T-helper 1 cell treated with Interleukin-12 subunit alpha and Interleukin-12 subunit beta and Interleukin-4 antibody, amounts not matched to agents 30 μg/mL and 1 μg/mL, for 36 hours (primary cell): Measurements from ENCODE around the gene SLC34A3.

Experiments
- H3K27ac Mint-ChIP-seq: one replicate; pipeline ENCODE4 v1.8.0; 2021; ENCODE audit warnings: mild to moderate bottlenecking, mixed read lengths
- H3K27me3 Mint-ChIP-seq: one replicate; pipeline ENCODE4 v1.8.0; 2021; ENCODE audit warnings: low read depth, mixed read lengths
- H3K36me3 Mint-ChIP-seq: one replicate; pipeline ENCODE4 v1.8.0; 2021; ENCODE audit warnings: low read depth, mixed read lengths
- H3K4me1 Mint-ChIP-seq: one replicate; pipeline ENCODE4 v1.8.0; 2021; ENCODE audit warnings: low read depth, mixed read lengths
- H3K4me3 Mint-ChIP-seq: one replicate; pipeline ENCODE4 v1.8.0; 2021; ENCODE audit warnings: mild to moderate bottlenecking, moderate library complexity, mixed read lengths
- H3K9me3 Mint-ChIP-seq: one replicate; pipeline ENCODE4 v1.8.0; 2021; ENCODE audit warnings: mixed read lengths

The SLC34A3 gene

GRCh38 chr9:137219757-137220316, 10.9 kb upstream of the SLC34A3 start:
- Mint-ChIP-seq H3K4me1 (no peaks in the 10 kb centered on the region), H3K36me3 (no peaks in the 10 kb centered on the region), H3K27me3 (no peaks in the 10 kb centered on the region), H3K9me3 (no peaks in the 10 kb centered on the region), H3K27ac (no peak overlapping the region), H3K4me3 (no peak overlapping the region)

DNA sequence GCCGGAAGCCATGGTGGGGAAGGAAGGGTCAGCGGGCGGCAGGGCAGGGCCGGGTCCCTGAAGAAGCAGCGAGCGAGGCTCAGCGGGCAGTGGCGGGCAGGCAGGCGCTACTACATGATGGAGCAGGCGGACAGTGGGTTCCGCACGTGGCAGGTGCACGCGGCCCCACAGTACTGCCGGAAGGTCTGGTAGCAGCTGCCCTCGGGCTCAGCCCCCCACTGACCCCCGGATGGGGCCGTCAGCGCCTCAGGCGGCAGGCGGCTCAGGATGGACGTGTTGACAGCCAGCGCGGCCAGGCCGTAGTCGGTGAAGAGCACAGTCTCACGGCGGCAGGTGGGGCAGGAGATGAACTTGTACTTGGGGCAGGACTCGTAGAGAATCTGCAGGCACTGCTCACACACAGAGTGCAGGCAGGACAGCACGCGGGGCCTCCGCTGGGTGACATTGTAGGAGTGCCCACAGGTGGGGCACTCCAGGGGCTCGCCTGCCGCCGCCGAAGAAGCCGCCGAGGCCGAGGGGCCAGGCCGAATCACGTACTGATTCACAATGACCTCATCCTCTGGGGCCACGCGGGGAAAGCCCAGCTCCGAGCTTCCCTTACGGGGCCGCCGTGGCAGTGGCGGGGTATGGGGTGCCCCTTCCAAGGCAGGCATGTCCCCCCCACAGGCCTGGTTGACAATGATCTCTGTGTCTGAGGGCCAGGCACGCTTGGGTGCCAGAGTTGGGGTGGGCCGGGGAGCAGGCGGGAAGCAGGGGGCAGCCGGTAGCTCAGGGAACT, 10.2 kb upstream of the SLC34A3 start:
- no peaks in the 10 kb centered on the region for H3K27me3 Mint-ChIP-seq
- H3K4me3 Mint-ChIP-seq: peak overlapping the region; percentile 53
- no peaks in the 10 kb centered on the region for H3K36me3 Mint-ChIP-seq
- H3K27ac Mint-ChIP-seq: no peak overlapping the region
- no peaks in the 10 kb centered on the region for H3K4me1 Mint-ChIP-seq
- H3K9me3 Mint-ChIP-seq: no peaks in the 10 kb centered on the region

GRCh38 chr9:137221095-137221505, 9.6 kb upstream of the SLC34A3 start:
- peak overlapping the region; percentile 53 for H3K4me3 Mint-ChIP-seq
- H3K27ac Mint-ChIP-seq: no peak overlapping the region

DNA sequence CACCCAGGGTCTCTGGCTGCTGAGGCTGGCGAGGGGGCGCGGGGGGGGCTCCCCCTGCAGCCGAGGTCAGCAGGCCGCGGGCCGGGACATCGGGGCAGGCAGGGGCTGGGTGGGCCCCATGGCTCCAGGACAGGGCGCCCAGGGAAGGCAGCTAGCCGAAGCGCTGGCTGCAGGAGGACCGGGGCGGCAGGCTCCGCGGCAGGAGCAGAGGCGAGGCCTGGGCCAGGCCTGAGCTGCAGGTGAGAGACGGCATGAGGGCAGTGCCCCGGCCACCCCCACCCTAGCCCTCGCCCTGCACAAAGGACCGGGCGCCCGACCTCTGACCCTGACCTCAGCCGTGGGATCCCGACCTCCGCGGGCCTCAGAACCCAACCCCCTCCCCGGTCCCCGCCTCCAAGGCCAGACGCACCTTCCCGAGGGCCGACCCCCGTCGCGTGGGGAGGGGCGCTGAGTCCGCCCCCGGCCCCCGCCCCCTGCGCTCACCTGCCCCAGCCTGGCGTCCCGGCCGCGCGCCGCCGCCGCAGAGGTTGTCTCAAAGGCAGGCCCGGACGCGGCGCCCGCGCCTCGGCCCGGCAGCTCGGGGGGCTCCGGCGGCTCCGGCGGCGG, 9.1 kb upstream of the SLC34A3 start:
- H3K9me3 Mint-ChIP-seq: no peaks in the 10 kb centered on the region
- H3K36me3 Mint-ChIP-seq: no peaks in the 10 kb centered on the region
- no peaks in the 10 kb centered on the region for H3K4me1 Mint-ChIP-seq
- H3K27ac Mint-ChIP-seq: no peak overlapping the region
- no peaks in the 10 kb centered on the region for H3K27me3 Mint-ChIP-seq
- H3K4me3 Mint-ChIP-seq: no peak overlapping the region

More at GRCh38 chr9:137221095-137221505, 9.6 kb upstream of the SLC34A3 start:
- H3K27me3 Mint-ChIP-seq: no peaks in the 10 kb centered on the region
- no peaks in the 10 kb centered on the region for H3K9me3 Mint-ChIP-seq
- H3K4me1 Mint-ChIP-seq: no peaks in the 10 kb centered on the region
- no peaks in the 10 kb centered on the region for H3K36me3 Mint-ChIP-seq

- Mint-ChIP-seq H3K27ac (peak within 1 kb of the TSS; percentile 82), H3K4me1 (peaks cover under 1% of the 10 kb centered on the region), H3K36me3 (no peaks in the 10 kb centered on the region), H3K27me3 (no peaks in the 10 kb centered on the region), H3K9me3 (no peaks in the 10 kb centered on the region), H3K4me3 (peak within 1 kb of the TSS; percentile 80)
Observed at GRCh38 chr9:137222190-137223077, 8.3 kb upstream of the SLC34A3 start, which contains the start of gene RNF208. TSS of gene RNF208 (minus strand) at chr9:137222240. CDS start at chr9:137221212, 1,028 bp downstream.

DNA sequence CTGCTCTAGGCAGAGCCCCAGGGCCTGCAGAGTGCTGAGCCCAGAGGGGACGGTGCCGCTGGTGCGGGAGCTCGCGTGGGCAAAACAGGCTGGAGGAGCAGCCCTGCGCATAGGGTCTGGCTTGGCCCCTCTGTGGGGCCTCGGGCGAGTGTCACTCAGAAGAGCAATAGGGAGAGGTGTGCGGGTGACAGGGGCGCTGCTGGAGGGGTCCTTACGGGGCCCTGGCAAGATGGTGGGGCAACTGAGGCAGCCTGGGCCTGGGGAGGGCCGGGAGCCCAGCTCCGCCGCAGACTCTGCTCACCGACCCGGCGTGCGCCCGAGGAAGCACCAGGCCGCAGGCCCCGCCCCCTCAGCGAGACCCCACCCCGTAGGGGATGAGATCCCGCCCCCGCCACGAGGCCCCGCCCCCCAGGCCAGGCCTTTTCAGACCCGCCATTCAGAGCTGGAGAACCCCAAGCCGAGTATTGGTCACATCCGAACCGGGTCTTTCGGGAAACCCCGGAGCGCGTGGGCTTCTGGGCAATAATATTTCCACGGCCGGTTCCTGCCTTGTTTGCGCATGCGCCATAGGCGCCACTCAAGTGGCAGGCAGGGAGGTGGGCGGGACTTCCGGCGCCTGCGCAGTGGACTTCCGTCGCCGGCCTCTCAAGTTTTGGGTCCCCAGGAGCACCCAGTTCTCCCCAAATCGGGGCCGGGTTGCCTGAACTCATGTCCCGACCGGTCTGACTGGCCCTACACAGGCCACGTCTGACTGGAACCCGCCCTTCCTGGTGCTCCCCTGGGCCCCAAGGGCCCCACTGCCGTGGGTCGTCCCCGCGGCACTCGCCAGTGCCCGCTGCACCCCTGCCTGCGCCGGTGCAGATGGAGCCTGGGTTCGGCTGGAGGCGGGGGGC, 7.4 kb upstream of the SLC34A3 start:
- Mint-ChIP-seq H3K27ac (peak overlapping the region; percentile 82), H3K27me3 (no peaks in the 10 kb centered on the region), H3K4me3 (peak overlapping the region; percentile 80), H3K36me3 (no peaks in the 10 kb centered on the region), H3K9me3 (no peaks in the 10 kb centered on the region), H3K4me1 (peaks cover 3% of the 10 kb centered on the region)

- H3K4me3 Mint-ChIP-seq: peak within 1 kb of the TSS; percentile 80
- no peaks in the 10 kb centered on the region for H3K9me3 Mint-ChIP-seq
Observed at GRCh38 chr9:137224830-137225694, 5.6 kb upstream of the SLC34A3 start, which contains the start of gene CYSRT1. TSS of gene CYSRT1 (plus strand) at chr9:137225174. CDS start at chr9:137225622, 448 bp downstream.

DNA sequence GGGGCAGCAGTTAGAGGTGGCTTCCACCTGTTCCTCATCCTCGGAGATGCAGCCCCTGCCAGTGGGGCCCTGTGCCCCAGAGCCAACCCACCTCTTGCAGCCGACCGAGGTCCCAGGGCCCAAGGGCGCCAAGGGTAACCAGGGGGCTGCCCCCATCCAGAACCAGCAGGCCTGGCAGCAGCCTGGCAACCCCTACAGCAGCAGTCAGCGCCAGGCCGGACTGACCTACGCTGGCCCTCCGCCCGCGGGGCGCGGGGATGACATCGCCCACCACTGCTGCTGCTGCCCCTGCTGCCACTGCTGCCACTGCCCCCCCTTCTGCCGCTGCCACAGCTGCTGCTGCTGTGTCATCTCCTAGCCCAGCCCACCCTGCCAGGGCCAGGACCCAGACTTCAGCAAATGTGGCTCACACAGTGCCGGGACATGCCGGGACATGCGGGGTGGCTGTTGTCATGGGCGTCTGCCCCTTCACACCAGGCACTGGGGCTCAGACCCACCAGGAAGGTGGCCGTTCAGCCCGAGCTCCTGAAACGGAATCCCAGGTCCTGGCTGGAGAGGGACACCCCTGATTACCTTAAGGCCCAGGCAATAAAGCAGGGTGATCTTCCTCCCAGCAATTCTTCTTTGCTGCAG, 4.9 kb upstream of the SLC34A3 start:
- Mint-ChIP-seq H3K4me3 (no peak overlapping the region), H3K4me1 (peaks cover 3% of the 10 kb centered on the region), H3K27ac (no peak overlapping the region), H3K36me3 (no peaks in the 10 kb centered on the region), H3K27me3 (no peaks in the 10 kb centered on the region), H3K9me3 (no peaks in the 10 kb centered on the region)

More at GRCh38 chr9:137224830-137225694, 5.6 kb upstream of the SLC34A3 start, which contains the start of gene CYSRT1:
- H3K4me1 Mint-ChIP-seq: peaks cover 3% of the 10 kb centered on the region
- no peaks in the 10 kb centered on the region for H3K36me3 Mint-ChIP-seq
- H3K27me3 Mint-ChIP-seq: no peaks in the 10 kb centered on the region
- H3K27ac Mint-ChIP-seq: peak within 1 kb of the TSS; percentile 78

GRCh38 chr9:137226338-137227053, 4.2 kb upstream of the SLC34A3 start:
- Mint-ChIP-seq H3K9me3 (no peaks in the 10 kb centered on the region), H3K36me3 (no peaks in the 10 kb centered on the region), H3K4me1 (peaks cover 3% of the 10 kb centered on the region), H3K27me3 (no peaks in the 10 kb centered on the region), H3K4me3 (no peak overlapping the region), H3K27ac (no peak overlapping the region)

DNA sequence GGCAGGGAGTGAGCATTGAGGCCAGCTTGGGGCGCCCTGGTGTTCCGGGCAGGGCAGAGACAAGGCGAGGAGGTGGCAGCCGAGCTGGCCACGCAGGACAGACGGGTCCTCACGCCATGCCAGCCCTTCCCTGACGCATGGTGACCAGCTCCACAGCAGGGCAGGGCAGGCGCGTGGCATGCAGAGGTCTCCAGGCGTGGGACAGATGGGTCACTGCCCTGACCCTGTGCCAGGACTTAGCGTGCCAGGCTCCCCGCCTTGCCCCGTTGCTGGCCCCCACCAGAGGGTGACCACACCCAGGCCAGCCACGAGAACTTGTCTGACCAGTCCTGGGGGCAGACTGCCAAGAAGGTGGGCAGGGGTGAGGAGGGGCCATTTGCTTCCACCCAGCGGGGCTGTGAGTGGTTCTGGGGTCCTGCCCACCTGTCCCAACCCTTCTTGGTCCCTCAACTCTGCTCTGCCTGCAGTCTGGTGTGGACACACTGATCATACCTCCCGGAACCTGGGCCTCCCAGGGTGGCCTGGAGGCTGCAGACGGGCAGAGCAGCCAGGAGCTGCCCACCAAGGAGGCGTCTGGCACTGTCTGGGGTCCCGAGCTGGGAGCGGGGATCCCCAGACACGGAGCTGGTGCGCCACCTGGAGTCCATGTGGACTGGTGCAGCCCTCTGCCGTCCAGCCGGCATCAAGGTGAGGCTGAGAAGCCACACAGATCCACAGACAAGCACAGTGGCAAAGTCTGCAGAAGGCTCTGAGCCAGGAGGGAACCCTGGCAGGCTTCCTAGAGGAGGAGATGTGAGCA, 3.4 kb upstream of the SLC34A3 start, which contains the start of gene RNF224:
RNF224 (plus strand) TSS at position 449 of the 799 bp plus-strand sequence. CDS start 834 bp downstream, outside the sequence.
- Mint-ChIP-seq H3K4me3 (no peak within 1 kb of the TSS), H3K9me3 (no peaks in the 10 kb centered on the region), H3K27ac (no peak within 1 kb of the TSS), H3K4me1 (peaks cover 3% of the 10 kb centered on the region), H3K27me3 (no peaks in the 10 kb centered on the region), H3K36me3 (no peaks in the 10 kb centered on the region)

GRCh38 chr9:137227853-137228505, 2.7 kb upstream of the SLC34A3 start:
- H3K36me3 Mint-ChIP-seq: no peaks in the 10 kb centered on the region
- H3K4me3 Mint-ChIP-seq: no peak overlapping the region
- no peaks in the 10 kb centered on the region for H3K27me3 Mint-ChIP-seq
- H3K9me3 Mint-ChIP-seq: no peaks in the 10 kb centered on the region
- H3K27ac Mint-ChIP-seq: no peak overlapping the region
- H3K4me1 Mint-ChIP-seq: peaks cover 3% of the 10 kb centered on the region
